Peyer's patch (tissue), 4 donors: ENCODE data around the gene RXRA.

Experiments
- CTCF ChIP-seq, 6 experiments: fragments of 450-650 bp in 4 of 6; fragments of 200-600 bp in 2 of 6; sonication (generic) in 1 of 6; IDR thresholded peaks; one replicate each; pipeline ENCODE4 v1.5.1; 2017 to 2019; ENCODE audit warnings: antibody characterized with exemption in 6 of 6, mild to moderate bottlenecking in 3 of 6, moderate library complexity in 1 of 6
- POLR2A ChIP-seq, 2 donors: fragments of 450-650 bp; IDR thresholded peaks; one replicate each; pipeline ENCODE4 v1.5.1; 2017; ENCODE audit warnings: antibody characterized with exemption in 2 of 2, mild to moderate bottlenecking in 2 of 2, moderate library complexity in 2 of 2

DNA sequence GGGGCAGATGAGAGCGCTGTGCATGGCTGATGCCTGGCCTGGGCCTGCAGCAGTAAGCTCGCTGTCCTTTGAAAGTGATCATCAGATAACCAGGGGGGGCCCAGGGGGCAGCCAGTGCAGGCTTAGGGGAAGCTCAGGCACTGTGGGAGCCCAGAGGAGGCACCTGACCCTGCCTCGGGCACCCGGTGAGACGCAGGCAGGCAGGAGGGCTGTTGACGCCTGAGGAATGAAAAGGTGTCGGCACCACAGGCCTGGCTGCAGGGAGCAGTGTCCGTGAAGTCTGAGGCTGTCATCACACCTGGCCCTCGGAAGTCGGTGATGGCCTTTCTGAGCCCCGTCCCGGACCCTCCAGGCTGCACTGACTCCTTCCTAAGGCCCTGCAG is 84.6 kb downstream of the RXRA start:
- TF ChIP-seq CTCF (IDR thresholded peaks at IDR 0.05) = no peak
- TF ChIP-seq POLR2A (IDR thresholded peaks at IDR 0.05) = no peak
